HG03175 (cell line): ENCODE data around the gene SGK1.
"Not testable (repeated sequence)": the region's sequence is repeated elsewhere in the genome, so short reads cannot be mapped to it uniquely, and the experiment has no call there.

Experiments used
- ATAC-seq: cut with Tn5 transposase; IDR thresholded peaks from one replicate; pipeline ENCODE4 v1.9.1; 2021; ENCODE audit warnings: mild to moderate bottlenecking, moderate library complexity; ENCODE audit not compliant: unreplicated experiment

SGK1 gene

GRCh38 chr6:134328792-134329191 is 10.9 kb upstream of the SGK1 start:
- no peak for ATAC-seq

- no peak for ATAC-seq
Measured at GRCh38 chr6:134328138-134328537, 10.2 kb upstream of the SGK1 start.

- not testable (repeated sequence) for ATAC-seq
Measured at GRCh38 chr6:134326192-134326591, 8.3 kb upstream of the SGK1 start.

- ATAC-seq, result no peak
Measured at GRCh38 chr6:134324766-134325165, 6.9 kb upstream of the SGK1 start.

GRCh38 chr6:134324141-134324540 is 6.2 kb upstream of the SGK1 start:
- ATAC-seq, result no peak

GRCh38 chr6:134323698-134324097 is 5.8 kb upstream of the SGK1 start:
- ATAC-seq, result no peak

- ATAC-seq, result no peak
Measured at GRCh38 chr6:134323294-134323693, 5.4 kb upstream of the SGK1 start.

- no peak for ATAC-seq
Measured at GRCh38 chr6:134322216-134322615, 4.3 kb upstream of the SGK1 start.

GRCh38 chr6:134321246-134321645 is 3.3 kb upstream of the SGK1 start:
- ATAC-seq, result no peak

GRCh38 chr6:134319686-134320085 is 1.8 kb upstream of the SGK1 start:
- not testable (repeated sequence) for ATAC-seq

GRCh38 chr6:134318974-134319281 is 1.0 kb upstream of the SGK1 start:
- no peak for ATAC-seq

- no peak for ATAC-seq
Measured at GRCh38 chr6:134318236-134318973, 493 bp upstream of the SGK1 start.

GRCh38 chr6:134316733-134317431 is 1.0 kb downstream of the SGK1 start:
- ATAC-seq, result no peak

GRCh38 chr6:134315974-134316441 is 1.9 kb downstream of the SGK1 start:
- ATAC-seq, result no peak

GRCh38 chr6:134315189-134315588 is 2.7 kb downstream of the SGK1 start:
- ATAC-seq, result no peak

- ATAC-seq, result no peak
Measured at GRCh38 chr6:134314006-134314821, 3.7 kb downstream of the SGK1 start.

- ATAC-seq, result no peak
Measured at GRCh38 chr6:134312038-134312660, 5.8 kb downstream of the SGK1 start.

- ATAC-seq, result no peak
Measured at GRCh38 chr6:134310817-134311216, 7.1 kb downstream of the SGK1 start.

- no peak for ATAC-seq
Measured at GRCh38 chr6:134309983-134310605, 7.8 kb downstream of the SGK1 start.

GRCh38 chr6:134309227-134309626 is 8.7 kb downstream of the SGK1 start:
- ATAC-seq, result no peak

GRCh38 chr6:134308800-134309199 is 9.1 kb downstream of the SGK1 start:
- ATAC-seq, result no peak
